Gastroesophageal sphincter (tissue), 4 donors: ENCODE measurements around the gene KLK11. TPM values are rescaled to one million over a fixed set of nuclear protein-coding genes. Genes with fewer than 3 reads are reported as not detected.

ENCODE experiments used
- ATAC-seq: fragments of 150-250 bp; one replicate; pipeline ENCODE4 v1.9.1; 2016; ENCODE audit warnings: mild to moderate bottlenecking, moderate library complexity
- H3K27ac ChIP-seq, 4 donors: fragments of 200-600 bp; sonication (generic) in 3 of 4; 1 replicate in 3 of 4; 2 replicates in 1 of 4; pipeline ENCODE4 v1.5.1; 2016 to 2019
- H3K27me3 ChIP-seq: fragments of 200-600 bp; sonication (generic); one replicate; pipeline ENCODE4 v1.5.1; 2019
- H3K36me3 ChIP-seq, 2 donors: fragments of 200-600 bp; sonication (generic); one replicate each; pipeline ENCODE4 v1.5.1; 2019; ENCODE audit warnings: control low read depth in 1 of 2
- H3K4me1 ChIP-seq, 3 donors: fragments of 200-600 bp; sonication (generic); 1 replicate in 2 of 3; 2 replicates in 1 of 3; pipeline ENCODE4 v1.5.1; 2016 to 2019; ENCODE audit warnings: control low read depth in 2 of 3
- H3K4me3 ChIP-seq, 2 donors: fragments of 200-600 bp; sonication (generic); one replicate each; pipeline ENCODE4 v1.5.1; 2019; ENCODE audit warnings: mild to moderate bottlenecking in 1 of 2, moderate library complexity in 1 of 2
- H3K9me3 ChIP-seq, 3 donors: fragments of 200-600 bp; sonication (generic); one replicate each; pipeline ENCODE4 v1.5.1; 2017 to 2019; ENCODE audit warnings: control low read depth in 2 of 3
- EP300 ChIP-seq: sonication (generic); formaldehyde crosslinking; IDR thresholded peaks from one replicate; pipeline ENCODE4 v1.6.1; 2017; ENCODE audit warnings: antibody characterized with exemption, mild to moderate bottlenecking
- POLR2A ChIP-seq, 2 donors: fragments of 450-650 bp; IDR thresholded peaks; one replicate each; pipeline ENCODE4 v1.6.1; 2017; ENCODE audit warnings: antibody characterized with exemption in 2 of 2, mild to moderate bottlenecking in 2 of 2, moderate library complexity in 1 of 2
- POLR2AphosphoS5 ChIP-seq: sonication (generic); formaldehyde crosslinking; IDR thresholded peaks from one replicate; pipeline ENCODE4 v1.6.1; 2017; ENCODE audit warnings: antibody characterized with exemption
- WGBS, 2 donors: methylation state at CpG; one replicate each; pipeline ENCODE4 v1.1.5; 2018; ENCODE audit warnings: low coverage in 1 of 2; 5-methylcytosine and 5-hydroxymethylcytosine counted together
- total RNA-seq, 4 donors: library from RNA; depleted of rRNA; stranded (reverse); fragments of >200 nt; gene quantifications; one replicate each; pipeline ENCODE4 v1.1.0, GENCODE V29; 2016
- TF ChIP-seq, protein P1 (sequence below), 4 experiments: fragments of 200-600 bp in 2 of 4; fragments of 450-650 bp in 2 of 4; sonication (generic) in 1 of 4; IDR thresholded peaks; one replicate each; pipeline ENCODE4 v1.5.1; 2017 to 2019; ENCODE audit warnings: antibody characterized with exemption in 4 of 4, mild to moderate bottlenecking in 2 of 4, moderate library complexity in 2 of 4

The KLK11 gene
- total RNA-seq, 4 donors from 2014 or later = 0.78 to 12.3 TPM; not detected in 2

DNA sequence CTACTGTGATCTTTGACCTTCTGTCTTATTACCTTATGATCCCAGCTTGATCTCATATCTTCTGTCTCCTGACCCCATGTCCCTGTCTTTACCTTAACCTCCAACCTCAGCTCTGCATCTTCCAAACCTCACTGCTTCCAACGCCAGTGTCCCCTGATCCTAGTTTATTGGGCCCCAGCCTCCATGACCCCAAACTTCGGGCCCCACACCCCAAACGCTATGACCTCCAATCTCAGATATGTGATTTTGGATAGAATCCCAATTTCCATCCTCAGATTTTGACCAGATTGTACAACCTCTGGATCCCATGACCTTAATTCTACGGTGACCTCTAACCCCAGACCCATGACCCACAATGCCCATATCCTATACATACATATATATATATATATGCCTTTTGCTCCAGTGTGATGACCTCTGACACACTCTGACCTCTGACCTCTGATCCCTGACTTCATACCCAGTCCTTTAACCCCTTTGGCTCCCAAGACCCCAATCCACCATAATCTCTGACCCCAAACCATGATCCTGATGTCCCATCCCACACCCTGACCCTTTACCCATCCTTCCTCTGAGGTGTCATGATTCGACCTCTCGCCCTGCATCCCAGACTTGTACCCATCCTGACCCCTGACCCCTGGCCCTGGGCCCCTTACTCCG, 4.9 kb upstream of the KLK11 start:
- Histone ChIP-seq H3K4me1 (no peaks in the 10 kb centered on the region), H3K9me3 (no peaks in the 10 kb centered on the region), H3K27ac (no peak overlapping the region), H3K27me3 (peaks cover 89% of the 10 kb centered on the region), H3K36me3 (no peaks in the 10 kb centered on the region), H3K4me3 (no peak overlapping the region)
- ATAC-seq = no peak
- 76 to 88% methylated on average over 4 to 7 of the region's 7 CpGs for WGBS, 2 donors
- TF ChIP-seq, protein P1, sequence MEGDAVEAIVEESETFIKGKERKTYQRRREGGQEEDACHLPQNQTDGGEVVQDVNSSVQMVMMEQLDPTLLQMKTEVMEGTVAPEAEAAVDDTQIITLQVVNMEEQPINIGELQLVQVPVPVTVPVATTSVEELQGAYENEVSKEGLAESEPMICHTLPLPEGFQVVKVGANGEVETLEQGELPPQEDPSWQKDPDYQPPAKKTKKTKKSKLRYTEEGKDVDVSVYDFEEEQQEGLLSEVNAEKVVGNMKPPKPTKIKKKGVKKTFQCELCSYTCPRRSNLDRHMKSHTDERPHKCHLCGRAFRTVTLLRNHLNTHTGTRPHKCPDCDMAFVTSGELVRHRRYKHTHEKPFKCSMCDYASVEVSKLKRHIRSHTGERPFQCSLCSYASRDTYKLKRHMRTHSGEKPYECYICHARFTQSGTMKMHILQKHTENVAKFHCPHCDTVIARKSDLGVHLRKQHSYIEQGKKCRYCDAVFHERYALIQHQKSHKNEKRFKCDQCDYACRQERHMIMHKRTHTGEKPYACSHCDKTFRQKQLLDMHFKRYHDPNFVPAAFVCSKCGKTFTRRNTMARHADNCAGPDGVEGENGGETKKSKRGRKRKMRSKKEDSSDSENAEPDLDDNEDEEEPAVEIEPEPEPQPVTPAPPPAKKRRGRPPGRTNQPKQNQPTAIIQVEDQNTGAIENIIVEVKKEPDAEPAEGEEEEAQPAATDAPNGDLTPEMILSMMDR (IDR thresholded peaks at IDR 0.05) = no peak
- TF ChIP-seq POLR2A (IDR thresholded peaks at IDR 0.05) (no peak), EP300 (no peak), POLR2AphosphoS5 (no peak)

DNA sequence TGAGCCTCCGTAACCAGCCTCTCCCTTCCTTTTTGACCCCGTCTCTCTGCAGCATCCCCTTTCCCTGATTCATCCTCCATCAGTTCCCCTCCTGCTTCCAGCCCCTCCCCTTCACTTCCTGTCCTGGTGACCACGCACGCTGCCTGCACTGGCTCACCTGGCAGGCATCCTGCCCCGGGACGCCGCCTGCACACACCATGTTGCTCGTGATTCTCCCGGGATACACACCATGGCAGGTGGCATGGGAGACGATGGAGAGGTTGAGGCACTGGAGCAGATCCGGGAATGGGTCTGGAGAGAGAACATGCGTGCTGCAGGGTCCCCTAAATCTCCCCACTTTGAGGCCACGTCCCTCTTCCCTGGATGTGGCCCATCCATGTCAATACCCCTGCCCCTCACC, 4.2 kb upstream of the KLK11 start:
- H3K27ac ChIP-seq = no peak overlapping the region
- 74 to 86% methylated on average over 5 to 11 of the region's 13 CpGs for WGBS, 2 donors
- H3K27me3 ChIP-seq = peaks cover 93% of the 10 kb centered on the region
- H3K4me3 ChIP-seq = no peak overlapping the region
- no peaks in the 10 kb centered on the region for H3K4me1 ChIP-seq
- no peaks in the 10 kb centered on the region for H3K36me3 ChIP-seq
- TF ChIP-seq EP300 = no peak
- TF ChIP-seq POLR2A (IDR thresholded peaks at IDR 0.05) = no peak
- TF ChIP-seq, protein P1 (IDR thresholded peaks at IDR 0.05) = no peak
- no peak for TF ChIP-seq POLR2AphosphoS5
- ATAC-seq = no peak
- no peaks in the 10 kb centered on the region for H3K9me3 ChIP-seq

DNA sequence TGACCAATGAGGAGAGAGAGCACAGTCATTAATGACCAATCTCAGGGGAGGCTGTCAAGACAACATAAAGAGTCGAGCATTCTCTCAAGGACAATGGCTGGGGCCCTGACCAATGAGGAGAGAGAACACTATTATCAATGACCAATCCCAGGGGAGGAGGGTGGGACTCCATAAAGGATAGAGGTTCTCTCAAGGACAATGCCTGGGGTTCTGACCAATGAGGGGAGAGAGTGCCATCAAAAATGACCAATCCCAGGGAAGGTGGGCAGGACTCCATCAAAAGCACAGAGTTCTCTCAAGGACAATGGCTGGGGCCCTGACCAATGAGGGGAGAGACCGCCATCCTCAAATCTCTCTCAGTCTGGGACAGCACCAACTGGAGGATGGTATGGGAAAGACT, 3.3 kb upstream of the KLK11 start:
- Histone ChIP-seq H3K9me3 (no peaks in the 10 kb centered on the region), H3K4me1 (no peaks in the 10 kb centered on the region), H3K27ac (no peak overlapping the region), H3K4me3 (no peak overlapping the region), H3K36me3 (no peaks in the 10 kb centered on the region), H3K27me3 (peaks cover 93% of the 10 kb centered on the region)
- TF ChIP-seq, protein P1 (IDR thresholded peaks at IDR 0.05) = no peak
- WGBS, 2 donors = 63 to 75% methylated on average over 2 of the region's 2 CpGs
- no peak for ATAC-seq

DNA sequence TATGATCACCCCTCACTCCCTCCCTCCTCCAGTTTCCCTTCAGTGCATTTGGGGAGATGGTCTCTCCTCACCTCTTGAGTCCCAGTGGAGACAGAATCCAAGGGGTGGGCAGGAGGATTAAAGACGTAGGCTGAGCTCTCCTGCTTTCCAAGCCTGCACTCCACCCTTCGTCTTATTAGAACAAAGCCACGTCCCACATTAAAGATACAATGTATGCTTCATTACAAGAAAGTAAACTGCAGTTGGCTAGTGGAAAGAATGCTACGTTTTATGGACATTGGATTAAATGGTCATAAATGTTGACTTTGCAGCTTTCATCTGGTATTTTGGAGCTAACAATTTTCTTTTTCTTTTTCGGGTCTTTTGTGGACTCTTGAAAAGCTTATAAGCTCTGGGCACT, 1.5 kb upstream of the KLK11 start:
- H3K27me3 ChIP-seq = peaks cover 95% of the 10 kb centered on the region
- H3K27ac ChIP-seq = no peak overlapping the region
- TF ChIP-seq, protein P1 (IDR thresholded peaks at IDR 0.05) = no peak
- TF ChIP-seq EP300 = no peak
- TF ChIP-seq POLR2A (IDR thresholded peaks at IDR 0.05) = no peak
- TF ChIP-seq POLR2AphosphoS5 = no peak
- WGBS, 2 donors = 29 to 39% methylated on average over 2 to 5 of the region's 5 CpGs
- ATAC-seq = no peak
- no peaks in the 10 kb centered on the region for H3K36me3 ChIP-seq
- H3K4me3 ChIP-seq = no peak overlapping the region
- H3K9me3 ChIP-seq = no peaks in the 10 kb centered on the region
- H3K4me1 ChIP-seq = no peaks in the 10 kb centered on the region

DNA sequence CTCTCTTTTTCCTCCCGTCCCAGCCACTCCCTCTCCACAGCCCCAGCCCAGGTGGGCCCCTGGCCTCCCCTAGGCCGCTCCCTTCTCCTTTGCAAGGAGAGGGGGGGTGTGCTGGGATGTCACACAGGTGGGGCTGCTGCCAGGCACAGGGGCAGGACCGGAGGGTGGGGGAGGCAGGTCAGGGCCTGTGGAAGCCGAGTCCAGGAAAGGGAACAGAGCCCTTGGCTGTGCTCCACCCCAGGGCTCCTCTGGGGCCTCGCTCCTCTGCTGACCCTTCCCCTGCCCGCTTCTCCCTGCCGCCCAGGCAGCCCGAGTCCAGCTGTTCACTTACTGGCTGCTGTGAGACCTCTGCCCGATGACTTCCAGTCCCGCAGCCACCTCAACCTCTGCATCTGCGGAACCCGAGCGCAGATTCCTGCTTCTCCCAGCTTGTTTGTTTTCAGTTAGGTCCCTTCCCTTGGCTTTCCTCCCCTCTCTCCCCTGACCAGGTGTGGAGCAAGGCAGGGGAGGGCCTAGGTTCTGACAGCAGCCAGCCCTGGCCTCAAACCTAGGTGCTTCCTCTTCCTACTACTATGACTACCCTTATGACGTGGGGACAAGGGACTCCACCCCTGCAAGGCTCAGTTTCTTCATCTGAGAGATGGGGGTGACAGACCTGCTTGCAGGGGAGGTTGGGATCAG, 850 bp upstream of the KLK11 start:
- ATAC-seq = no peak
- no peaks in the 10 kb centered on the region for H3K36me3 ChIP-seq
- H3K9me3 ChIP-seq = no peaks in the 10 kb centered on the region
- no peak overlapping the region for H3K27ac ChIP-seq
- 28 to 30% methylated on average over 5 to 9 of the region's 14 CpGs for WGBS, 2 donors
- peaks cover 95% of the 10 kb centered on the region for H3K27me3 ChIP-seq
- H3K4me1 ChIP-seq = no peaks in the 10 kb centered on the region
- H3K4me3 ChIP-seq = no peak overlapping the region
- TF ChIP-seq POLR2A (IDR thresholded peaks at IDR 0.05) (no peak), POLR2AphosphoS5 (no peak), EP300 (no peak)
- TF ChIP-seq, protein P1 (IDR thresholded peaks at IDR 0.05) = no peak
